NCI-H526 treated with DMSO at 0.1 percent for 48 hours (cell line): ENCODE data around the gene GLTP.
"Not testable (repeated sequence)": the region's sequence is repeated elsewhere in the genome, so short reads cannot be mapped to it uniquely, and the experiment has no call there.

Experiments
- DNase-seq: peaks from one replicate; lab custom pipeline; 2025; lab: John Stamatoyannopoulos, UW

Gene GLTP

GRCh38 chr12:109880043-109880931 lies at the start of gene GLTP:
Gene GLTP, minus strand, starts transcription at chr12:109880541. Its CDS starts 167 bp downstream, at chr12:109880374.
- peak; percentile 75 for DNase-seq

GRCh38 chr12:109929326-109929725 lies 49.0 kb upstream of the GLTP start:
- DNase-seq: not testable (repeated sequence)

- DNase-seq: no peak
Measured at GRCh38 chr12:109928058-109928656, 47.8 kb upstream of the GLTP start.

GRCh38 chr12:109927622-109928021 lies 47.3 kb upstream of the GLTP start:
- no peak for DNase-seq

GRCh38 chr12:109926488-109927210 lies 46.3 kb upstream of the GLTP start:
- DNase-seq: no peak

GRCh38 chr12:109926016-109926415 lies 45.7 kb upstream of the GLTP start:
- no peak for DNase-seq

GRCh38 chr12:109925185-109925840 lies 45.0 kb upstream of the GLTP start:
- DNase-seq: no peak

GRCh38 chr12:109923481-109924245 lies 43.3 kb upstream of the GLTP start:
- DNase-seq: peak; percentile 79

GRCh38 chr12:109923038-109923437 lies 42.7 kb upstream of the GLTP start:
- no peak for DNase-seq

GRCh38 chr12:109921982-109922381 lies 41.6 kb upstream of the GLTP start:
- no peak for DNase-seq

GRCh38 chr12:109920261-109920780 lies 40.0 kb upstream of the GLTP start:
- peak; percentile 8 for DNase-seq

GRCh38 chr12:109919456-109919855 lies 39.1 kb upstream of the GLTP start:
- no peak for DNase-seq

- no peak for DNase-seq
Measured at GRCh38 chr12:109916045-109916444, 35.7 kb upstream of the GLTP start.

GRCh38 chr12:109915171-109916040 lies 35.1 kb upstream of the GLTP start:
- no peak for DNase-seq

GRCh38 chr12:109914461-109914860 lies 34.1 kb upstream of the GLTP start:
- DNase-seq: no peak

- no peak for DNase-seq
Measured at GRCh38 chr12:109912855-109913321, 32.5 kb upstream of the GLTP start.

GRCh38 chr12:109910969-109911348 lies 30.6 kb upstream of the GLTP start:
- no peak for DNase-seq

GRCh38 chr12:109910254-109910968 lies 30.1 kb upstream of the GLTP start:
- no peak for DNase-seq

- no peak for DNase-seq
Measured at GRCh38 chr12:109905301-109905700, 25.0 kb upstream of the GLTP start.
